Measurements from ENCODE around the gene SLC35B1. TPM values are rescaled to one million over a fixed set of nuclear protein-coding genes. Genes with fewer than 3 reads are reported as not detected.
A peak's percentile ranks its signal among the peaks of the same experiment; 100 is the strongest.
"Not testable (repeated sequence)": the region's sequence is repeated elsewhere in the genome, so short reads cannot be mapped to it uniquely, and the experiment has no call there.

SLC35B1 gene
- total and polyA plus RNA-seq, 3 experiments from 2014 or later: 34.6 to 88.9 (median 82.8) TPM

- Mint-ChIP-seq H3K27ac (peak overlapping the region in 7 of 8 donors; percentile 49 to 97 (median 89)), H3K4me1 (peaks cover 47 to 76% (median 55%) of the 10 kb centered on the region in 3 donors), H3K36me3 (peaks cover 15 to 93% (median 16%) of the 10 kb centered on the region in 3 donors), H3K4me3 (peak overlapping the region in 1 of 7 donors; percentile 40)
- not testable (repeated sequence) for H3K4me3 ChIP-seq (ENCODE audit: low read length); H3K27me3 Mint-ChIP-seq; DNase-seq; H3K9me3 Mint-ChIP-seq; H3K27me3 ChIP-seq (ENCODE audit: insufficient read depth, low read length, poor library complexity, severe bottlenecking); H3K27ac ChIP-seq (ENCODE audit: low read depth, low read length); H3K9me3 ChIP-seq (ENCODE audit: low read length)
- H3K4me1 ChIP-seq (ENCODE audit: insufficient read depth, low read length): peaks cover 32% of the 10 kb centered on the region
- H3K36me3 ChIP-seq (ENCODE audit: insufficient read depth, low read length): peaks cover 61% of the 10 kb centered on the region
- POLR2A ChIA-PET: interaction anchor here (0.6 kb wide), 1 partner anchor 622 kb away, joined by 6 read pairs; the partner anchor contains the start of gene XYLT2
- CTCF ChIA-PET: interaction anchor here (0.7 to 5.5 kb wide), 2 partner anchors 9 to 40 kb away, joined by 3 to 22 read pairs; no protein-coding TSS in a partner anchor
Measured at GRCh38 chr17:49724552-49724951, 16.8 kb upstream of the SLC35B1 start.

- Histone ChIP-seq H3K4me1 (ENCODE audit: insufficient read depth, low read length) (peaks cover 22% of the 10 kb centered on the region), H3K27ac (ENCODE audit: low read depth, low read length) (no peak overlapping the region), H3K36me3 (ENCODE audit: insufficient read depth, low read length) (peaks cover 60% of the 10 kb centered on the region), H3K9me3 (ENCODE audit: low read length) (no peaks in the 10 kb centered on the region), H3K4me3 (ENCODE audit: low read length) (no peak overlapping the region), H3K27me3 (ENCODE audit: insufficient read depth, low read length, poor library complexity, severe bottlenecking) (no peaks in the 10 kb centered on the region)
- H3K36me3 Mint-ChIP-seq: peaks cover 15 to 94% (median 15%) of the 10 kb centered on the region in 3 donors
- peak overlapping the region in 6 of 8 donors; percentile 49 to 97 (median 84) for H3K27ac Mint-ChIP-seq
- no peaks in the 10 kb centered on the region for H3K27me3 Mint-ChIP-seq
- peak overlapping the region in 1 of 7 donors; percentile 1 for H3K4me3 Mint-ChIP-seq
- no peak for DNase-seq
- no peaks in the 10 kb centered on the region for H3K9me3 Mint-ChIP-seq
- CTCF ChIA-PET: interaction anchor here (1.1 to 5.5 kb wide), 2 partner anchors 8 to 153 kb away, joined by 3 to 22 read pairs; no protein-coding TSS in a partner anchor
- POLR2A ChIA-PET: no interaction called here
- H3K4me1 Mint-ChIP-seq: peaks cover 37 to 66% (median 46%) of the 10 kb centered on the region in 3 donors
Measured at GRCh38 chr17:49723423-49723822, 15.7 kb upstream of the SLC35B1 start.

GRCh38 chr17:49722066-49722465, 14.3 kb upstream of the SLC35B1 start:
- no peak for DNase-seq
- Mint-ChIP-seq H3K4me3 (peak overlapping the region in 1 of 7 donors; percentile 5), H3K27ac (peak overlapping the region; percentile 35 to 97 (median 81)), H3K4me1 (peaks cover 39 to 65% (median 45%) of the 10 kb centered on the region in 3 donors), H3K36me3 (peaks cover 20 to 94% (median 25%) of the 10 kb centered on the region in 3 donors), H3K9me3 (no peaks in the 10 kb centered on the region), H3K27me3 (no peaks in the 10 kb centered on the region)
- peaks cover 68% of the 10 kb centered on the region for H3K36me3 ChIP-seq (ENCODE audit: insufficient read depth, low read length)
- H3K27me3 ChIP-seq (ENCODE audit: insufficient read depth, low read length, poor library complexity, severe bottlenecking): no peaks in the 10 kb centered on the region
- POLR2A ChIA-PET: interaction anchor here (0.7 kb wide), 1 partner anchor 17 kb away, joined by 3 read pairs; no protein-coding TSS in a partner anchor
- H3K4me3 ChIP-seq (ENCODE audit: low read length): no peak overlapping the region
- H3K9me3 ChIP-seq (ENCODE audit: low read length): no peaks in the 10 kb centered on the region
- no peak overlapping the region for H3K27ac ChIP-seq (ENCODE audit: low read depth, low read length)
- CTCF ChIA-PET: interaction anchor here (0.9 to 1.9 kb wide), 5 partner anchors 13 to 66 kb away, joined by 3 to 5 read pairs (median 4); no protein-coding TSS in a partner anchor
- peaks cover 22% of the 10 kb centered on the region for H3K4me1 ChIP-seq (ENCODE audit: insufficient read depth, low read length)

GRCh38 chr17:49717371-49717861, 9.7 kb upstream of the SLC35B1 start:
- CTCF ChIA-PET: interaction anchor here (1.4 to 3.2 kb wide), 5 partner anchors 9 to 76 kb away, joined by 3 to 13 read pairs (median 5); partner anchors contain the start of gene SLC35B1
- H3K9me3 Mint-ChIP-seq: no peaks in the 10 kb centered on the region

GRCh38 chr17:49716668-49717364, 9.1 kb upstream of the SLC35B1 start:
- Histone ChIP-seq H3K27me3 (ENCODE audit: insufficient read depth, low read length, poor library complexity, severe bottlenecking) (no peaks in the 10 kb centered on the region), H3K9me3 (ENCODE audit: low read length) (no peaks in the 10 kb centered on the region), H3K4me3 (ENCODE audit: low read length) (no peak overlapping the region), H3K36me3 (ENCODE audit: insufficient read depth, low read length) (peaks cover 61% of the 10 kb centered on the region), H3K4me1 (ENCODE audit: insufficient read depth, low read length) (peaks cover 47% of the 10 kb centered on the region), H3K27ac (ENCODE audit: low read depth, low read length) (peak overlapping the region; percentile 86)
- no peaks in the 10 kb centered on the region for H3K9me3 Mint-ChIP-seq
- CTCF ChIA-PET: interaction anchor here (1.4 to 3.2 kb wide), 7 partner anchors 9 to 280 kb away, joined by 3 to 22 read pairs (median 13); no protein-coding TSS in a partner anchor
- peak overlapping the region; percentile 92 to 99 (median 99) for H3K27ac Mint-ChIP-seq
- POLR2A ChIA-PET: interaction anchor here (0.6 to 2.7 kb wide), 7 partner anchors 10 to 395 kb away, joined by 3 to 27 read pairs (median 4); partner anchors contain the start of genes FAM117A, KAT7, SLC35B1 and SPOP
- H3K36me3 Mint-ChIP-seq: peaks cover 21 to 92% (median 29%) of the 10 kb centered on the region in 3 donors
- H3K4me3 Mint-ChIP-seq: peak overlapping the region; percentile 4 to 75 (median 57)
- peaks cover 48 to 58% (median 51%) of the 10 kb centered on the region in 3 donors for H3K4me1 Mint-ChIP-seq
- DNase-seq: no peak
- H3K27me3 Mint-ChIP-seq: no peaks in the 10 kb centered on the region

More at GRCh38 chr17:49717371-49717861, 9.7 kb upstream of the SLC35B1 start:
- POLR2A ChIA-PET: interaction anchor here (0.8 kb wide), 1 partner anchor 71 kb away, joined by 3 read pairs; the partner anchor contains the start of gene KAT7
- peaks cover 21 to 92% (median 29%) of the 10 kb centered on the region in 3 donors for H3K36me3 Mint-ChIP-seq
- Histone ChIP-seq H3K27ac (ENCODE audit: low read depth, low read length) (peak overlapping the region; percentile 86), H3K4me3 (ENCODE audit: low read length) (no peak overlapping the region), H3K27me3 (ENCODE audit: insufficient read depth, low read length, poor library complexity, severe bottlenecking) (no peaks in the 10 kb centered on the region), H3K9me3 (ENCODE audit: low read length) (no peaks in the 10 kb centered on the region), H3K36me3 (ENCODE audit: insufficient read depth, low read length) (peaks cover 63% of the 10 kb centered on the region), H3K4me1 (ENCODE audit: insufficient read depth, low read length) (peaks cover 51% of the 10 kb centered on the region)
- DNase-seq: no peak
- peak overlapping the region in 6 of 7 donors; percentile 25 to 72 (median 51) for H3K4me3 Mint-ChIP-seq
- H3K4me1 Mint-ChIP-seq: peaks cover 50 to 60% (median 51%) of the 10 kb centered on the region in 3 donors
- H3K27ac Mint-ChIP-seq: peak overlapping the region; percentile 92 to 99 (median 99)
- H3K27me3 Mint-ChIP-seq: no peaks in the 10 kb centered on the region

- peak overlapping the region; percentile 25 to 82 (median 71) for H3K4me3 Mint-ChIP-seq
- H3K9me3 Mint-ChIP-seq: no peaks in the 10 kb centered on the region
- H3K4me1 Mint-ChIP-seq: peaks cover 46 to 56% (median 48%) of the 10 kb centered on the region in 3 donors
- Histone ChIP-seq H3K27ac (ENCODE audit: low read depth, low read length) (peak overlapping the region; percentile 86), H3K9me3 (ENCODE audit: low read length) (no peaks in the 10 kb centered on the region), H3K4me3 (ENCODE audit: low read length) (no peak overlapping the region), H3K27me3 (ENCODE audit: insufficient read depth, low read length, poor library complexity, severe bottlenecking) (no peaks in the 10 kb centered on the region), H3K4me1 (ENCODE audit: insufficient read depth, low read length) (peaks cover 47% of the 10 kb centered on the region), H3K36me3 (ENCODE audit: insufficient read depth, low read length) (peaks cover 59% of the 10 kb centered on the region)
- H3K27me3 Mint-ChIP-seq: no peaks in the 10 kb centered on the region
- H3K27ac Mint-ChIP-seq: peak overlapping the region; percentile 92 to 99 (median 99)
- peaks cover 19 to 92% (median 29%) of the 10 kb centered on the region in 3 donors for H3K36me3 Mint-ChIP-seq
- POLR2A ChIA-PET: interaction anchor here (0.5 to 2.7 kb wide), 11 partner anchors 9 to 1667 kb away, joined by 3 to 27 read pairs (median 5); partner anchors contain the start of genes FAM117A, KAT7, SLC35B1 and SPOP
- CTCF ChIA-PET: interaction anchor here (0.7 to 3.2 kb wide), 20 partner anchors 10 to 281 kb away, joined by 3 to 22 read pairs (median 5); partner anchors contain the start of genes FAM117A and KAT7
- DNase-seq: peak; percentile 32 to 88 (median 62)
Measured at GRCh38 chr17:49715717-49716279, 8.0 kb upstream of the SLC35B1 start.

- H3K27me3 Mint-ChIP-seq: no peaks in the 10 kb centered on the region
- Histone ChIP-seq H3K9me3 (ENCODE audit: low read length) (no peaks in the 10 kb centered on the region), H3K27ac (ENCODE audit: low read depth, low read length) (peak overlapping the region; percentile 86), H3K27me3 (ENCODE audit: insufficient read depth, low read length, poor library complexity, severe bottlenecking) (no peaks in the 10 kb centered on the region), H3K4me1 (ENCODE audit: insufficient read depth, low read length) (peaks cover 47% of the 10 kb centered on the region), H3K36me3 (ENCODE audit: insufficient read depth, low read length) (peaks cover 55% of the 10 kb centered on the region), H3K4me3 (ENCODE audit: low read length) (no peak overlapping the region)
- H3K4me3 Mint-ChIP-seq: peak overlapping the region; percentile 25 to 82 (median 71)
- H3K9me3 Mint-ChIP-seq: no peaks in the 10 kb centered on the region
- POLR2A ChIA-PET: interaction anchor here (1.0 to 2.7 kb wide), 8 partner anchors 22 to 73 kb away, joined by 3 to 27 read pairs (median 6); partner anchors contain the start of genes FAM117A, KAT7 and SPOP
- peak overlapping the region; percentile 92 to 99 (median 99) for H3K27ac Mint-ChIP-seq
- H3K4me1 Mint-ChIP-seq: peaks cover 48 to 56% (median 49%) of the 10 kb centered on the region in 3 donors
- DNase-seq: peak in 4 of 5 donors; percentile 36 to 73 (median 56)
- CTCF ChIA-PET: interaction anchor here (0.7 to 3.2 kb wide), 20 partner anchors 9 to 281 kb away, joined by 3 to 22 read pairs (median 5); partner anchors contain the start of genes FAM117A and KAT7
- peaks cover 19 to 92% (median 32%) of the 10 kb centered on the region in 3 donors for H3K36me3 Mint-ChIP-seq
Measured at GRCh38 chr17:49715216-49715615, 7.5 kb upstream of the SLC35B1 start.

All from CD8-positive, alpha-beta memory T cell (primary cell).